OCI-LY3 (cell line): ENCODE data around the gene LRP1B.

Experiments
- H2AFZ ChIP-seq: fragments of 200-600, 300-600 bp; shearing (Covaris generic); 2 replicates; pipeline ENCODE4 v1.6.0; 2014; ENCODE audit warnings: antibody characterized with exemption, low read depth, low read length
- H3K27ac ChIP-seq: fragments of 200-600, 300-600 bp; sonication (generic); 2 replicates; pipeline ENCODE4 v1.5.1; 2014; ENCODE audit warnings: mild to moderate bottlenecking, low read length, moderate library complexity, mixed read lengths
- H3K27me3 ChIP-seq: fragments of 200-600, 300-600 bp; sonication (generic); 2 replicates; pipeline ENCODE4 v1.6.1; 2014; ENCODE audit warnings: low read depth, low read length, mixed read lengths
- H3K36me3 ChIP-seq: fragments of 200-600, 300-600 bp; sonication (generic); replicated peaks from 2 replicates; pipeline ENCODE3; 2014; ENCODE audit warnings: low read depth, low read length, mixed read lengths
- H3K4me1 ChIP-seq: fragments of 300-600, 200-600 bp; sonication (generic); 2 replicates; pipeline ENCODE4 v1.6.1; 2014; ENCODE audit warnings: low read length, mixed read lengths
- H3K4me2 ChIP-seq: fragments of 200-600, 300-600 bp; sonication (generic); 2 replicates; pipeline ENCODE4 v1.6.1; 2014; ENCODE audit warnings: low read length, mixed read lengths
- H3K4me3 ChIP-seq: fragments of 300-600, 200-600 bp; sonication (generic); 2 replicates; pipeline ENCODE4 v1.5.1; 2014; ENCODE audit warnings: antibody characterized with exemption, mild to moderate bottlenecking, low read length, moderate library complexity
- H3K79me2 ChIP-seq: fragments of 300-600, 200-600 bp; shearing (Covaris generic); 2 replicates; pipeline ENCODE4 v1.6.1; 2014; ENCODE audit warnings: mild to moderate bottlenecking, low read length, mixed read lengths
- H3K9ac ChIP-seq: fragments of 300-600, 200-600 bp; shearing (Covaris generic); 2 replicates; pipeline ENCODE4 v1.6.0; 2014; ENCODE audit warnings: mild to moderate bottlenecking, low read length, moderate library complexity
- H3K9me3 ChIP-seq: fragments of 200-600, 300-600 bp; shearing (Covaris generic); 2 replicates; pipeline ENCODE4 v1.6.1; 2014; ENCODE audit warnings: low read length, mixed read lengths; ENCODE audit not compliant: insufficient read depth
- H4K20me1 ChIP-seq: fragments of 200-600, 300-600 bp; sonication (generic); 2 replicates; pipeline ENCODE4 v1.6.1; 2016; ENCODE audit warnings: low read length, mixed read lengths; ENCODE audit not compliant: insufficient read depth
- EZH2phosphoT487 ChIP-seq: fragments of 200-600 bp; shearing (Covaris generic); IDR thresholded peaks from 2 replicates; pipeline ENCODE4 v1.6.1; 2018; ENCODE audit warnings: antibody characterized with exemption, mixed run types, low read depth
- TF ChIP-seq, protein P1 (sequence below): fragments of 200-600, 300-600 bp; sonication (generic); IDR thresholded peaks from 2 replicates; pipeline ENCODE4 v1.5.1; 2014; ENCODE audit warnings: antibody characterized with exemption, low read length, low read depth

LRP1B gene

DNA sequence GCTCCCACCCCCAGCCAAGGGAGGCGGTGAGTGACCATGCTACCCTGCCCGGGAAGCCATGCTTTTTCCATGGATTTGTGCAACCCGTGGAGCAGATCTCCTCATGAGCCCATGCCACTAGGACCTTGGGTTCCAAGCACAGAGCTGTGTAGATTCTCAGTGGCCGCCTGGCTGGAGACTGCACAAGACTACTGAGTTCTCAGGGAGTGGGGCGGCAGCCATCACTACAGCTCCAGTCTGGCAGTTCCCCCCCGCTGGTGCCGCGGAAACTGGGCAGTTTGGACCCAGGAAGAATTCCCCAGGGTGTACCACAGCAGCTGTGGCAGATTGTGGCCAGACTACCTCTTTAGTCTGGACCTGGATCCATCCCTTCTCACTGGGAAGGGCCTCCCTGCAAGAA is 470.6 kb downstream of the LRP1B start:
- Histone ChIP-seq H3K27me3 (no peaks in the 10 kb centered on the region), H3K27ac (no peak overlapping the region), H3K79me2 (no peaks in the 10 kb centered on the region), H3K4me2 (no peak overlapping the region), H2AFZ (no peak overlapping the region), H3K4me1 (no peaks in the 10 kb centered on the region), H3K9ac (no peak overlapping the region), H4K20me1 (no peaks in the 10 kb centered on the region), H3K36me3 (no peaks in the 10 kb centered on the region), H3K9me3 (no peaks in the 10 kb centered on the region), H3K4me3 (no peak overlapping the region)
- TF ChIP-seq, protein P1, sequence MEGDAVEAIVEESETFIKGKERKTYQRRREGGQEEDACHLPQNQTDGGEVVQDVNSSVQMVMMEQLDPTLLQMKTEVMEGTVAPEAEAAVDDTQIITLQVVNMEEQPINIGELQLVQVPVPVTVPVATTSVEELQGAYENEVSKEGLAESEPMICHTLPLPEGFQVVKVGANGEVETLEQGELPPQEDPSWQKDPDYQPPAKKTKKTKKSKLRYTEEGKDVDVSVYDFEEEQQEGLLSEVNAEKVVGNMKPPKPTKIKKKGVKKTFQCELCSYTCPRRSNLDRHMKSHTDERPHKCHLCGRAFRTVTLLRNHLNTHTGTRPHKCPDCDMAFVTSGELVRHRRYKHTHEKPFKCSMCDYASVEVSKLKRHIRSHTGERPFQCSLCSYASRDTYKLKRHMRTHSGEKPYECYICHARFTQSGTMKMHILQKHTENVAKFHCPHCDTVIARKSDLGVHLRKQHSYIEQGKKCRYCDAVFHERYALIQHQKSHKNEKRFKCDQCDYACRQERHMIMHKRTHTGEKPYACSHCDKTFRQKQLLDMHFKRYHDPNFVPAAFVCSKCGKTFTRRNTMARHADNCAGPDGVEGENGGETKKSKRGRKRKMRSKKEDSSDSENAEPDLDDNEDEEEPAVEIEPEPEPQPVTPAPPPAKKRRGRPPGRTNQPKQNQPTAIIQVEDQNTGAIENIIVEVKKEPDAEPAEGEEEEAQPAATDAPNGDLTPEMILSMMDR = no peak
- no peak for TF ChIP-seq EZH2phosphoT487

DNA sequence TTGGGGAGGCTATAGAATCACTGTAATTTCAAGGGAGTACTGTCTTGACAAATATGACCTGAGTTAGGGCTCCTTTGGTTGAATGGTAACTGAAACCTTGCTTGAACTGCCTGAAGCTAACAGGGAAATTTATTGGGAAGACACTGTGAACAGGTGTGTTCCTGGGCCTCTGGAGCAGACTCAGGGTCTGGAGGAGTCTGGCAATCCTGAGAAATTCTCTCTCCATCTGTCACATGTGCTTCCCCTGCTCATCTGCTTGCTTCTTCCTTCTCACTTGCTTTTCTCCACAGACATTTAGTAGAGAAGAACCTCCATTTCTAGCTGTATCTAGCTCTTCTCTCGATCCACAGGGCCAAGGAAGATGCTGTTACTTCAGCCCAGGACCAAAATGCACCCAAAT is 476.5 kb downstream of the LRP1B start:
- no peak overlapping the region for H2AFZ ChIP-seq
- H4K20me1 ChIP-seq = no peaks in the 10 kb centered on the region
- no peaks in the 10 kb centered on the region for H3K27me3 ChIP-seq
- no peaks in the 10 kb centered on the region for H3K9me3 ChIP-seq
- no peaks in the 10 kb centered on the region for H3K36me3 ChIP-seq
- H3K9ac ChIP-seq = no peak overlapping the region
- no peak overlapping the region for H3K27ac ChIP-seq
- no peak overlapping the region for H3K4me3 ChIP-seq
- H3K79me2 ChIP-seq = no peaks in the 10 kb centered on the region
- H3K4me1 ChIP-seq = no peaks in the 10 kb centered on the region
- TF ChIP-seq, protein P1 = no peak
- no peak for TF ChIP-seq EZH2phosphoT487
- H3K4me2 ChIP-seq = no peak overlapping the region

- Histone ChIP-seq H3K27ac (no peak overlapping the region), H3K27me3 (no peaks in the 10 kb centered on the region), H3K9ac (no peak overlapping the region), H4K20me1 (no peaks in the 10 kb centered on the region), H3K36me3 (no peaks in the 10 kb centered on the region), H3K4me2 (no peak overlapping the region), H3K79me2 (no peaks in the 10 kb centered on the region), H3K4me1 (no peaks in the 10 kb centered on the region), H3K9me3 (no peaks in the 10 kb centered on the region), H3K4me3 (no peak overlapping the region), H2AFZ (no peak overlapping the region)
- no peak for TF ChIP-seq EZH2phosphoT487
- TF ChIP-seq, protein P1 = no peak
These were observed 477.6 kb downstream of the LRP1B start for GRCh38 chr2:141653184-141653583.

DNA sequence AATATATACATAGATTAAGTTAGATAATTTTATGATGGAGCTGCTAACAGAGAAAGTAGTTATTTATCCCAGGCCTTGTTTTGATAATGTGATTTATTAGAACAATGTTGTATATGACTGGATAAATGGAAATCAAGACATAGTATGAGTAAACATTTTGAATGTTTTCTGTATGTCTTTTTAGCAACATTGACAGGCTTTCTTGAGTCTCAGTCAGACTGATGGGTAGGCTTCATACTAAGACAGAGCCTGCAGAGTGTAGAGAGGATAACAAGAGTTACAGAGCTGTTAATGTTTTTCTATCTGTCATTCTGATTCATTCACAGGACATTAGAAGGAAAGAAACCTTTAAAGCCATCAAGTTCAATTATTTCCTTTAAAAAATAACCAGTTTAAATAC is 478.5 kb downstream of the LRP1B start:
- no peaks in the 10 kb centered on the region for H3K79me2 ChIP-seq
- no peak overlapping the region for H2AFZ ChIP-seq
- no peak overlapping the region for H3K27ac ChIP-seq
- no peak overlapping the region for H3K9ac ChIP-seq
- no peak overlapping the region for H3K4me3 ChIP-seq
- H4K20me1 ChIP-seq = no peaks in the 10 kb centered on the region
- no peaks in the 10 kb centered on the region for H3K4me1 ChIP-seq
- no peak overlapping the region for H3K4me2 ChIP-seq
- H3K36me3 ChIP-seq = no peaks in the 10 kb centered on the region
- no peaks in the 10 kb centered on the region for H3K27me3 ChIP-seq
- TF ChIP-seq, protein P1 = no peak
- no peak for TF ChIP-seq EZH2phosphoT487
- H3K9me3 ChIP-seq = no peaks in the 10 kb centered on the region
